Adipose tissue (tissue), 3 donors: ENCODE results near the gene GPR137B. TPM values are rescaled to one million over a fixed set of nuclear protein-coding genes. Genes with fewer than 3 reads are reported as not detected.

ENCODE experiments used
- H3K27ac ChIP-seq: one replicate; pipeline ENCODE4 v1.5.1; 2013; ENCODE audit warnings: low read depth, low read length
- WGBS, 3 donors: extraction: QIAGEN DNeasy Blood & Tissue Kit; methylation state at CpG; one replicate each; pipeline ENCODE4 v1.1.7; 2013; 5-methylcytosine and 5-hydroxymethylcytosine counted together
- polyA plus RNA-seq, 3 donors: library from polyadenylated mRNA; stranded (reverse); fragments of 200-250 nt; gene quantifications; one replicate each; pipeline ENCODE4 v1.2.3, GENCODE V29; 2013
- donor health status: healthy with polysubstance abuse.
- donor health status: Bipolar disorder and iron deficiency.
- donor health status: healthy.

GPR137B gene
- polyA plus RNA-seq, 3 donors, result 1.6 to 9.8 (median 7.3) TPM

- H3K27ac ChIP-seq, result no peak overlapping the region
- 85 to 89% (median 88%) methylated on average over 4 of the region's 4 CpGs for WGBS, 3 donors
These were observed 5.0 kb upstream of the GPR137B start for GRCh38 chr1:236137285-236137852.

DNA sequence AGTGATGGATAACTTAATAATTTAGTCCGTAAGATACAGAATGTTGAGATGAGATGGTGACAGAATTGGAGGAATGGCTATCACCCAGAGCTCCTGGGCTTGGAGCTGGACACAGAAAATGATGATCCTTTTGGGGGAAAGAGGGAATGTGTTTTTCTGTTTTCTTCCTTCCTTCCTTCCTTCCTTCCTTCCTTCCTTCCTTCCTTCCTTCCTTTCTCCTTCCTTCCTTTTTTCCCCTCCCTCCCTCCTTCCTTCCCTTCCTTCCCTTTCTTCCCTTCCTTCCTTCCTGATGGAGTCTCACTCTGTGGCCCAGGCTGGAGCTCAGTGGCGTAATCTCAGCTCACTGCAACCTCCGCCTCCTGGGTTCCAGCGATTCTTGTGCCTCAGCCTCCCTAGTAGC lies 2.8 kb upstream of the GPR137B start:
- no peak overlapping the region for H3K27ac ChIP-seq
- 91 to 92% (median 91%) methylated on average over 4 of the region's 4 CpGs for WGBS, 3 donors

GRCh38 chr1:236140705-236141446 lies 1.5 kb upstream of the GPR137B start:
- H3K27ac ChIP-seq, result no peak overlapping the region
- WGBS, 3 donors, result 10 to 17% (median 17%) methylated on average over 18 of the region's 18 CpGs

GRCh38 chr1:236141447-236142252 lies 689 bp upstream of the GPR137B start:
- WGBS, 3 donors, result 1 to 2% (median 1%) methylated on average over 56 to 64 of the region's 67 CpGs
- H3K27ac ChIP-seq, result no peak overlapping the region

DNA sequence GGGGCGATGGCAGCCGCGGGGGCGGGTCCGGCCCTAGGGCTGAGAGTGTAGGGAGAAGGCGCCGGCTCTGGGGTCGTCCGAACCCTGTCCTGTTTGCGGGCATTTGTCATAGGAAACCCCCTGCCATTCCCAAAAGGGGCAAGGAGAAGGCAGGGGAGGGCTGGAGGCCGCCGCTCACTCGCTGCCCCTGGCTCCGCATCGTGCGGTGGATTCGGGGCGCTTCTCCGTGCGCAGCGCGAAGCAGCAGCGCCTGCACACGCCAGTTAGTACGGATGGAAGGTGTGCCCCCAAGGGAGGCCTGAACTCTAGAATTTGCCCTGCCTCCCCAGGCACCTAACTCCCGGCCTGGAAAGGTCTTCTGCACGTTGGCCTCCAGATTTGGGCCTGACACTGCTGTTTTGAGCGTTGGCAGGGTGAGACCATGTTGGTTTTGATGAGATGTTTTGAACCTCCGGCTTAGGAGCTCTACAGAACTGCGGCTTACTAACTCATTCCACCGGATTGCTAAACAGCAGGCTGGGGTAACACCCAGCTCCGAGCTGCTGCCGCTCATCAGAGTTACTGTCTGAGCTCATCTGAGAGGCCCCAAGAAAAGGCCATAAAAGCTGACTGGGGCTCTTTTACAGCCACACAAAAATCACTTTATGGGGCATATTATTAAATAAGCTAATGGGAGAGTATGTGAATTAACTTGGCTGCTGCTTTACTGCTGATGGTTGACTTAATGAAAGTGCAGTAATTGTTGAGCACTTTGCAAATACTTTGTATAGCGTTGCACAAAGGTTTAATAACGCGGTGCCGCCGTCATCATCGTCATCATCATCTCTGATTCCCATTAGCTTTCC lies 987 bp downstream of the GPR137B start:
- no peak overlapping the region for H3K27ac ChIP-seq
- 14 to 30% (median 17%) methylated on average over 35 to 39 of the region's 39 CpGs for WGBS, 3 donors

GRCh38 chr1:236144033-236144432 lies 1.7 kb downstream of the GPR137B start:
- no peak overlapping the region for H3K27ac ChIP-seq
- 87 to 95% (median 88%) methylated on average over 14 of the region's 14 CpGs for WGBS, 3 donors

DNA sequence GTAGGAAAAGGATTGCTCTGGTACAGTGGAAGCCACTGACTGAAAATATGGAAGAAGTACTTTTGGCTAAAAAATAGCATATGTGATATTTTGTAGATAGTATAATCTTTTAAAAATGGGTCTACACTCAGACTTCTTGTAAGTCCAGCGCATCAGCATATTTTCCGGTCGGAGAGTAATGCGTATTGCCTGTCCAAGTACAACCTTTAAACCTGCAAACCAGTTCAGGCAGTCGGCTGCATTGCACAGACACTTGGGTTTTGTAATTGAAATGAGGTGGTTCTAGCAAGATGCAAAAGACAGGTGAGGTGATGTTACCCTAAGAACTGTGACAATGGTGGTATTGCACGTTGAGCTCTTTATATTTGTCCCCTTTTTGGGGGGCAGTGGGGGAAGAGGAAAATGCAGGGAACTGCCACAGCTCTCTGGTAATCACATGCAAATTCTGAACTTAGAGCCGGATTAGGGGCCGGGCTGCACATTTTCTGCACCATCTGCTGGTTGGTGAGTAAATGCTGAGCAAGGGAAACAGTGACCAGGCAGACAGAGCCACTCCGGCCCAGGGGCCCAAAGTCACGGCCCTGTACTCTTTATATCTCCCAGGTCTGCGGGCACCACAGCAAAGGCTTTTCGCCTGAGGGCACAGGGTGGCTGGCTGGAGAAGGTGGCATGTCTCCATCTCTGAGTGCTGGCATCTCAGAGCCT lies 2.3 kb downstream of the GPR137B start:
- no peak overlapping the region for H3K27ac ChIP-seq
- WGBS, 3 donors, result 76 to 87% (median 86%) methylated on average over 12 of the region's 12 CpGs

- no peak overlapping the region for H3K27ac ChIP-seq
- WGBS, 3 donors, result 84 to 86% (median 85%) methylated on average over 10 of the region's 10 CpGs
These were observed 4.7 kb downstream of the GPR137B start for GRCh38 chr1:236147068-236147467.

DNA sequence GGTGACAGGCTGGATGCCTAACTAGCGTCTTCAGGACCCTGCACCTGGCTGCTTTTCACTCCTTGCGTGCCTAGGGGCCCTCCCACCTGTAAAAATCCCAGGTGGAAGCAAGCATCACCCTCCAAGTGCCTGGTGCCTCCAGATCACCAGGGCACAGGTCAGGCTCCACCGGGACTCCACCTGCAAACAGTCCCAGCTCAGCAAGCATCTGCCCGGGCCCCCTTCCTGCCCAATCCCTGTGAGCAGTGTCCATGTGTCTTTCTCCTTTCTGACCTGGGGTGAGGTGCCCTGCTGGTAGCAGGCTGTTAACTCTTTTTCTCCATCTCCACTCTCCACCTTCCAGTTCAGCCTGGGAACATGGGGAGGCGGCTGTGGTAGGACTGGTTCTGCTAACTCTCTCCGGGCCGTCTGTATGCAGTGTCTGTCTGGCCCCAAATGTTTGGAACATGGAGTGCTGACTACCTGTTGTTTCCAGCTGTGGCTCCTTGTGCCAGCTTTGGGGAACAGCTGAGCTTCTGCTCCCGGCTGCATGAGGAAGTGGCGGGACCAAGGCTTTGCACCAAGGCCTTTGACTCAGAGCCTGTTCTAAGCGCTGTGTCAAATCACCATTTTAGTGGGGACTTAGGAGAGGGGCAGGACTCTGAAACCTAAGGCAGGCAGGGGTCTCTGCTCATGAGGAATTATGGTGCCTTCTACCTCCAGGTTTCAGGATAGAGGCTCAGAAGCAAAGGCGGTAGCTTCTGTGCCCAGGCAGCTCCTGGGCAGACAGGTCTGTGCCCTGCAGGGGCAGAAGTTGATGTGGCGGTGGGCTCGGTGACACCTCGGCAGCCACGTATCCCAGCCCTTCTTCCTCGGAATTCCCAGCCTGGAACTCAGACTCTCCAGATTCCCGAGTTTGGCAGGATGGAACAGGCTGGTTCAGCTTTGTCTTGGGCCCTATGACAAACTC lies 5.5 kb downstream of the GPR137B start:
- WGBS, 3 donors, result 78 to 88% (median 85%) methylated on average over 17 of the region's 17 CpGs
- H3K27ac ChIP-seq, result no peak overlapping the region

GRCh38 chr1:236148470-236148845 lies 6.1 kb downstream of the GPR137B start:
- WGBS, 3 donors, result 74 to 90% (median 74%) methylated on average over 8 of the region's 8 CpGs
- H3K27ac ChIP-seq, result no peak overlapping the region

- 77 to 82% (median 81%) methylated on average over 18 of the region's 18 CpGs for WGBS, 3 donors
- no peak overlapping the region for H3K27ac ChIP-seq
These were observed 6.8 kb downstream of the GPR137B start for GRCh38 chr1:236149003-236149595.

GRCh38 chr1:236149696-236150228 lies 7.4 kb downstream of the GPR137B start:
- no peak overlapping the region for H3K27ac ChIP-seq
- WGBS, 3 donors, result 79 to 93% (median 86%) methylated on average over 10 of the region's 10 CpGs

GRCh38 chr1:236150311-236150955 lies 8.1 kb downstream of the GPR137B start:
- no peak overlapping the region for H3K27ac ChIP-seq
- WGBS, 3 donors, result 84 to 92% (median 90%) methylated on average over 19 of the region's 19 CpGs

- no peak overlapping the region for H3K27ac ChIP-seq
- 82 to 94% (median 84%) methylated on average over 5 of the region's 5 CpGs for WGBS, 3 donors
These were observed 8.6 kb downstream of the GPR137B start for GRCh38 chr1:236150986-236151385.

DNA sequence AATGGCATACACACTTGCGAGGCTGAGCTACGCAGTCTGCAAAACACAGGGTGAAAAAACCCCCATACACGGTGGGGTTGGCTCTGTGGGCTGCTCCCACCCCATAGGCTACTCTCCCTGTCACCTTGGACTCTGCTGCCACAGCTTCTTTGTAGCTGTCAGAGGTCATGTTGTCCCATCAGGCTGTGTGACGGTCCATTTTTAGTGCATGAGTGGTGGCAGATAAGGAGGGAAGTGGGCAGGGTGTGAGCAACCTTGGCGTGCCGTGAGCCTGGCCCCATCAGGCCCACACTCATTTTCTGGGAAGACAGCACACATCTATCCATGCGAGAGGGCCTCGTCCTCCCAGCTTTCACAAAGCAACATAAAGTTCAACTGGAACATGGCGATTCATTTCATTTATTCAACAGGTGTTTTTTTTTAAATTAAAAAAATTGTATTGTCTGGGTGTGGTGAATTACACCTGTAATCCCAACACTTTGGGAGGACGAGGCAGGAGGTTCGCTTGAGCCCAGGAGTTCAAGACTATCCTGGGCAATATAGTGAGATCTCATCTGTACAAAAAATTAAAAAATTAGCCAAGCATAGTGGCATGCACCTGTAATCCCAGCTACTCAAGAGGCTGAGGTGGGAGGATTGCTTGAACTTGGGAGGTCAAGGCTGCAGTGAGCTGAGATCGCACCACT lies 9.5 kb downstream of the GPR137B start:
- no peak overlapping the region for H3K27ac ChIP-seq
- WGBS, 3 donors, result 83 to 96% (median 96%) methylated on average over 12 of the region's 12 CpGs
